NB4 (cell line): ENCODE data around the gene DNAJC5.
A peak's percentile ranks its signal among the peaks of the same experiment; 100 is the strongest.
"Not testable (repeated sequence)": the region's sequence is repeated elsewhere in the genome, so short reads cannot be mapped to it uniquely, and the experiment has no call there.

ENCODE experiments used
- DNase-seq: peaks from one replicate; pipeline ENCODE4 v3.0.0; 2010; ENCODE audit warnings: low read depth
- H3K4me3 ChIP-seq: one replicate; pipeline ENCODE4 v1.5.1; 2011; ENCODE audit warnings: mild to moderate bottlenecking, low read depth, low read length, moderate library complexity
- CTCF ChIP-seq: IDR thresholded peaks from one replicate; pipeline ENCODE4 v1.5.1; 2012; ENCODE audit warnings: low read depth, low read length
- MAX ChIP-seq: IDR thresholded peaks from 2 replicates; pipeline ENCODE4 v1.6.1; 2011; ENCODE audit warnings: low read depth, low read length
- MYC ChIP-seq: IDR thresholded peaks from 2 replicates; pipeline ENCODE4 v1.6.1; 2011; ENCODE audit warnings: low read depth, low read length
- POLR2A ChIP-seq: IDR thresholded peaks from 2 replicates; pipeline ENCODE4 v1.6.1; 2011; ENCODE audit warnings: mild to moderate bottlenecking; ENCODE audit not compliant: insufficient read length; ENCODE audit errors: extremely low read depth

DNAJC5 gene

GRCh38 chr20:63973636-63974401, 78.9 kb downstream of the DNAJC5 start:
- DNase-seq, result peak; percentile 87
- TF ChIP-seq POLR2A (no peak), CTCF (peak; percentile 93), MYC (peak; percentile 49; the same call in 1 of the 2 replicates), MAX (peak; percentile 79)
- no peak overlapping the region for H3K4me3 ChIP-seq

- no peak overlapping the region for H3K4me3 ChIP-seq
- TF ChIP-seq POLR2A, result no peak
- TF ChIP-seq CTCF, result no peak
- TF ChIP-seq MYC, result no peak
- no peak for TF ChIP-seq MAX
- no peak for DNase-seq
These were observed 79.7 kb downstream of the DNAJC5 start for GRCh38 chr20:63974402-63975200.

GRCh38 chr20:63976511-63976910, 81.6 kb downstream of the DNAJC5 start:
- not testable (repeated sequence) for H3K4me3 ChIP-seq, DNase-seq

- TF ChIP-seq MYC (0 out of 2 replicates have a peak, but pooled peaks have one; percentile 55), MAX (peak; percentile 16; the same call in 1 of the 2 replicates), CTCF (no peak)
- DNase-seq, result no peak
These were observed 82.2 kb downstream of the DNAJC5 start for GRCh38 chr20:63976980-63977738.

GRCh38 chr20:63977739-63978276, 82.9 kb downstream of the DNAJC5 start:
- TF ChIP-seq CTCF (no peak), POLR2A (no peak), MYC (peak; percentile 87), MAX (peak; percentile 90)
- peak; percentile 96 for DNase-seq
- H3K4me3 ChIP-seq, result peak overlapping the region; percentile 48

More at GRCh38 chr20:63976980-63977738, 82.2 kb downstream of the DNAJC5 start:
- H3K4me3 ChIP-seq, result peak overlapping the region; percentile 35
